ENCODE data around the gene KCNIP4. TPM values are rescaled to one million over a fixed set of nuclear protein-coding genes. Genes with fewer than 3 reads are reported as not detected.

Gene KCNIP4
- total and polyA plus RNA-seq, 2 donors (not counting 3 experiments of a cell fraction or from before 2014, with no cell fraction given) = not detected

GRCh38 chr4:20825505-20825904 lies 1123.1 kb downstream of the KCNIP4 start:
- no peaks in the 10 kb centered on the region for H3K36me3 ChIP-seq (ENCODE audit: control insufficient read depth in 2 of 2, extremely low read depth in 1 of 2, insufficient read depth in 2 of 2, low read length in 2 of 2)
- H3K9me1 ChIP-seq (replicated peaks; ENCODE audit: control insufficient read depth, extremely low read depth, insufficient read depth, low read length) = no peaks in the 10 kb centered on the region
- no peaks in the 10 kb centered on the region for H3K79me2 ChIP-seq (ENCODE audit: control insufficient read depth, insufficient read depth, low read length)
- no peak for FAIRE-seq
- no peaks in the 10 kb centered on the region for H3K27me3 ChIP-seq (ENCODE audit: control insufficient read depth in 2 of 2, insufficient read depth in 2 of 2, low read length in 2 of 2)
- no peak overlapping the region for H3K9ac ChIP-seq (replicated peaks; ENCODE audit: extremely low read depth, insufficient read depth, low read length)
- H3K9me3 ChIP-seq (replicated peaks; ENCODE audit: control insufficient read depth, insufficient read depth, low read length) = no peaks in the 10 kb centered on the region
- dilution Hi-C loops (cut with MboI; ENCODE audit: extremely low pct_ligation_motif_present, low sequenced_read_pairs) (no loop called here), intact Hi-C loops (cut with micrococcal nuclease) (no loop called here)
- TF ChIP-seq GATA2 (IDR thresholded peaks at IDR 0.05; ENCODE audit: insufficient read depth, insufficient read length, low read depth, low read length) (no peak), FOS (IDR thresholded peaks at IDR 0.05; ENCODE audit: borderline replicate concordance, insufficient read depth, low read length) (peak; percentile 14)
- no peak overlapping the region for H3K4me3 ChIP-seq (replicated peaks in 1 of 3; ENCODE audit: insufficient read depth in 1 of 3, low read depth in 1 of 3, low read length in 3 of 3)
- DNase-seq (ENCODE audit: low read depth, low spot score) = no peak
- H3K4me1 ChIP-seq (ENCODE audit: control insufficient read depth, extremely low read depth, insufficient read depth, low read length) = peaks cover 7% of the 10 kb centered on the region
- H2AFZ ChIP-seq (ENCODE audit: low read depth, low read length) = no peak overlapping the region
- ChIA-PET POLR2A (no interaction called here), CTCF (no interaction called here)
- H3K27ac ChIP-seq (ENCODE audit: insufficient read depth, low read depth, low read length) = no peak overlapping the region
- no peaks in the 10 kb centered on the region for H4K20me1 ChIP-seq (replicated peaks; ENCODE audit: control insufficient read depth, extremely low read depth, insufficient read depth, low read length)
- no TSS peak for BruUV-seq (replicated peaks)
- no peak overlapping the region for H3K4me2 ChIP-seq (ENCODE audit: insufficient read depth, low read length)

DNA sequence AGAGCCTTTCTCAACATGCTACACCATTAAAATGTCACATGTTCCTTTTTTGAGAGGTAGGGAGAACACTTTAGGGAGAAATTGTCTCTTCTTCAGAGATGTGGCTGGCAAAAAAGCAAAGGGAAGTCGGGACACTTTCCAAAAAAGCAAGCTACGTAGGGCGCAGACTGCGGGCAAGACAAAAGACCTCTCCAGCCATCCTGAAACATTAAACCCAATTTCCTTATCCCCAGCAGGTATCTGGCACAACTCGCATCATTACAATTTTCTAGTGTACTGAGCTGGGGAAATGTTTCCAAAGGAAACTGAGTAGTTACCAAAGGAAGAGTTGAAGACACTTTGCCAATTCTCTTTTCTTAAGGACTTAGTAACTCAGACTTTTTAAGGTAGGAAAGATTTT lies 1132.3 kb downstream of the KCNIP4 start:
- no peaks in the 10 kb centered on the region for H3K9me3 ChIP-seq (replicated peaks; ENCODE audit: control insufficient read depth, insufficient read depth, low read length)
- H3K27me3 ChIP-seq (ENCODE audit: control insufficient read depth in 2 of 2, insufficient read depth in 2 of 2, low read length in 2 of 2) = no peaks in the 10 kb centered on the region
- no peaks in the 10 kb centered on the region for H3K4me1 ChIP-seq (ENCODE audit: control insufficient read depth, extremely low read depth, insufficient read depth, low read length)
- no peak overlapping the region for H2AFZ ChIP-seq (ENCODE audit: low read depth, low read length)
- CTCF ChIA-PET = interaction anchor here (1.1 to 1.3 kb wide), 2 partner anchors 11 to 15 kb away, joined by 3 read pairs; no protein-coding TSS in a partner anchor
- H3K4me3 ChIP-seq (replicated peaks in 1 of 3; ENCODE audit: insufficient read depth in 1 of 3, low read depth in 1 of 3, low read length in 3 of 3) = no peak overlapping the region
- H4K20me1 ChIP-seq (replicated peaks; ENCODE audit: control insufficient read depth, extremely low read depth, insufficient read depth, low read length) = no peaks in the 10 kb centered on the region
- no peaks in the 10 kb centered on the region for H3K9me1 ChIP-seq (replicated peaks; ENCODE audit: control insufficient read depth, extremely low read depth, insufficient read depth, low read length)
- no peak for FAIRE-seq
- no peak overlapping the region for H3K9ac ChIP-seq (replicated peaks; ENCODE audit: extremely low read depth, insufficient read depth, low read length)
- no peak for DNase-seq (ENCODE audit: low read depth, low spot score)
- TF ChIP-seq POLR2AphosphoS5 (IDR thresholded peaks at IDR 0.05; ENCODE audit: insufficient read depth, low read depth, low read length) (no peak), EZH2 (IDR thresholded peaks at IDR 0.05; ENCODE audit: borderline replicate concordance, low read depth, low read length, severe bottlenecking) (no peak), FOS (IDR thresholded peaks at IDR 0.05; ENCODE audit: borderline replicate concordance, insufficient read depth, low read length) (no peak), MAX (IDR thresholded peaks at IDR 0.05; ENCODE audit: insufficient read depth, insufficient read length) (no peak), MYC (IDR thresholded peaks at IDR 0.05; ENCODE audit: low read depth, low read length) (no peak), POLR2A (IDR thresholded peaks at IDR 0.05; ENCODE audit: low read depth, low read length) (no peak), JUN (IDR thresholded peaks at IDR 0.05; ENCODE audit: borderline replicate concordance, insufficient read depth, insufficient read length, low read depth) (no peak), GATA2 (IDR thresholded peaks at IDR 0.05; ENCODE audit: insufficient read depth, insufficient read length, low read depth, low read length) (no peak)
- TF ChIP-seq, protein P1, sequence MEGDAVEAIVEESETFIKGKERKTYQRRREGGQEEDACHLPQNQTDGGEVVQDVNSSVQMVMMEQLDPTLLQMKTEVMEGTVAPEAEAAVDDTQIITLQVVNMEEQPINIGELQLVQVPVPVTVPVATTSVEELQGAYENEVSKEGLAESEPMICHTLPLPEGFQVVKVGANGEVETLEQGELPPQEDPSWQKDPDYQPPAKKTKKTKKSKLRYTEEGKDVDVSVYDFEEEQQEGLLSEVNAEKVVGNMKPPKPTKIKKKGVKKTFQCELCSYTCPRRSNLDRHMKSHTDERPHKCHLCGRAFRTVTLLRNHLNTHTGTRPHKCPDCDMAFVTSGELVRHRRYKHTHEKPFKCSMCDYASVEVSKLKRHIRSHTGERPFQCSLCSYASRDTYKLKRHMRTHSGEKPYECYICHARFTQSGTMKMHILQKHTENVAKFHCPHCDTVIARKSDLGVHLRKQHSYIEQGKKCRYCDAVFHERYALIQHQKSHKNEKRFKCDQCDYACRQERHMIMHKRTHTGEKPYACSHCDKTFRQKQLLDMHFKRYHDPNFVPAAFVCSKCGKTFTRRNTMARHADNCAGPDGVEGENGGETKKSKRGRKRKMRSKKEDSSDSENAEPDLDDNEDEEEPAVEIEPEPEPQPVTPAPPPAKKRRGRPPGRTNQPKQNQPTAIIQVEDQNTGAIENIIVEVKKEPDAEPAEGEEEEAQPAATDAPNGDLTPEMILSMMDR (IDR thresholded peaks at IDR 0.05; ENCODE audit: extremely low read depth in 1 of 2, insufficient read depth in 1 of 2, low read depth in 1 of 2, low read length in 2 of 2) = no peak
- dilution Hi-C loops (cut with MboI; ENCODE audit: extremely low pct_ligation_motif_present, low sequenced_read_pairs) = no loop called here
- no peak overlapping the region for H3K27ac ChIP-seq (ENCODE audit: insufficient read depth, low read depth, low read length)
- H3K36me3 ChIP-seq (ENCODE audit: control insufficient read depth in 2 of 2, extremely low read depth in 1 of 2, insufficient read depth in 2 of 2, low read length in 2 of 2) = no peaks in the 10 kb centered on the region
- no peaks in the 10 kb centered on the region for H3K79me2 ChIP-seq (ENCODE audit: control insufficient read depth, insufficient read depth, low read length)
- no peak overlapping the region for H3K4me2 ChIP-seq (ENCODE audit: insufficient read depth, low read length)
- no TSS peak for BruUV-seq (replicated peaks)
- POLR2A ChIA-PET = no interaction called here
- intact Hi-C loops (cut with micrococcal nuclease) = no loop called here

Measured in endothelial cell of umbilical vein (primary cell).